ENCODE results near the gene GNG14. TPM values are rescaled to one million over a fixed set of nuclear protein-coding genes. Genes with fewer than 3 reads are reported as not detected.

Gene GNG14
- total and polyA plus RNA-seq, 2 of the 13 experiments (the other 11 are each of a cell fraction or from before 2014, with no cell fraction given) = not detected

GRCh38 chr19:12736995-12737834 is 49.4 kb downstream of the GNG14 start, which contains the start of gene GET3 (continued):
- TF ChIP-seq MEIS1 (CRISPR knock-in tag; IDR thresholded peaks at IDR 0.05; ENCODE audit: borderline replicate concordance) (no peak), ZNF234 (CRISPR knock-in tag; conservative IDR thresholded peaks at IDR 0.05) (no peak), ZBTB7A (CRISPR knock-in tag; IDR thresholded peaks at IDR 0.05) (no peak), HNRNPH1 (optimal IDR thresholded peaks at IDR 0.05; ENCODE audit: low read depth, low read length) (peak; percentile 95), ZSCAN5A (CRISPR knock-in tag; IDR thresholded peaks at IDR 0.05; ENCODE audit: borderline replicate concordance) (no peak), SIN3A (IDR thresholded peaks at IDR 0.05; ENCODE audit: borderline replicate concordance, low read depth, low read length) (peak; percentile 76; the same call in 1 of the 2 replicates), NFYC (CRISPR knock-in tag; IDR thresholded peaks at IDR 0.05) (peak; percentile 93), CREB1 (IDR thresholded peaks at IDR 0.05) (peak; percentile 50), CREB1 (CRISPR knock-in tag; IDR thresholded peaks at IDR 0.05) (peak; percentile 84), YEATS4 (CRISPR knock-in tag; IDR thresholded peaks at IDR 0.05; ENCODE audit: borderline replicate concordance) (no peak), TARDBP (CRISPR knock-in tag; IDR thresholded peaks at IDR 0.05) (peak; percentile 41; the same call in 1 of the 2 replicates), ZNF75D (CRISPR knock-in tag; IDR thresholded peaks at IDR 0.05; ENCODE audit: borderline replicate concordance) (no peak), YEATS2 (CRISPR knock-in tag; IDR thresholded peaks at IDR 0.05; ENCODE audit: borderline replicate concordance) (peak; percentile 70), ZNF143 (CRISPR knock-in tag; IDR thresholded peaks at IDR 0.05) (no peak), IKZF5 (CRISPR knock-in tag; IDR thresholded peaks at IDR 0.05) (no peak), ZNF629 (CRISPR knock-in tag; conservative IDR thresholded peaks at IDR 0.05) (no peak), ZNF160 (CRISPR knock-in tag; IDR thresholded peaks at IDR 0.05) (0 out of 2 replicates have a peak, but pooled peaks have one; percentile 56), SNAPC4 (CRISPR knock-in tag; IDR thresholded peaks at IDR 0.05) (no peak), TRIM22 (IDR thresholded peaks at IDR 0.05) (no peak), KDM1A (CRISPR knock-in tag; IDR thresholded peaks at IDR 0.05) (no peak), MTF1 (CRISPR knock-in tag; IDR thresholded peaks at IDR 0.05) (no peak), ZSCAN25 (CRISPR knock-in tag; IDR thresholded peaks at IDR 0.05) (no peak)
